Stomach (tissue), 4 donors: ENCODE data around the gene CMTM4.

ENCODE experiments used
- EP300 ChIP-seq: sonication (generic); formaldehyde crosslinking; IDR thresholded peaks from one replicate; pipeline ENCODE4 v1.6.1; 2017; ENCODE audit warnings: antibody characterized with exemption
- POLR2A ChIP-seq, 4 donors: fragments of 450-650 bp; IDR thresholded peaks; one replicate each; pipeline ENCODE4 v1.6.1; 2016; ENCODE audit warnings: antibody characterized with exemption in 4 of 4, control low read depth in 2 of 4, mild to moderate bottlenecking in 1 of 4, moderate library complexity in 1 of 4
- TF ChIP-seq, protein P1 (sequence below), 7 experiments: fragments of 450-650 bp in 4 of 7; fragments of 200-600 bp in 3 of 7; sonication (generic) in 3 of 7; IDR thresholded peaks; one replicate each; pipeline ENCODE4 v1.5.1; 2016 to 2019; ENCODE audit warnings: antibody characterized with exemption in 7 of 7, control low read depth in 2 of 7, mild to moderate bottlenecking in 1 of 7

DNA sequence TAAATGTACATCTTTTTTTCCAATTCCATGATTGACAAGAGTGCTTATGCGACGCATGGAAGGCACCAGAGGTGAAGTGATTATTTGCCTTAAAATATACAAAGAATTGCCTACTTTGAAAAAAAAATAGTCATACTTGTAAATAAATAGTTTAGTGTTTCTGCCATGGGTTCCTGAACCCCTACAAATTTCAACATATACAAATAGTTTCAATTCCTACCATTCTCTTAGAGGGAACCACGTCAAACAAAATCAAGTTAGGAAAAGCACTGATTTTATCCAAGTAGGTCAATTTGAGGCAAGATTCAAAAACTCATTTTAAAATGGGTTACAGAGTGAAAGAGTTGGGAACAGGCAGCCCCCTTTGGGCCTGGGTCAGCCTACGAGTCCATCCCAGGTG is 80.4 kb downstream of the CMTM4 start:
- TF ChIP-seq POLR2A (IDR thresholded peaks at IDR 0.05) (no peak), EP300 (no peak)
- TF ChIP-seq, protein P1, sequence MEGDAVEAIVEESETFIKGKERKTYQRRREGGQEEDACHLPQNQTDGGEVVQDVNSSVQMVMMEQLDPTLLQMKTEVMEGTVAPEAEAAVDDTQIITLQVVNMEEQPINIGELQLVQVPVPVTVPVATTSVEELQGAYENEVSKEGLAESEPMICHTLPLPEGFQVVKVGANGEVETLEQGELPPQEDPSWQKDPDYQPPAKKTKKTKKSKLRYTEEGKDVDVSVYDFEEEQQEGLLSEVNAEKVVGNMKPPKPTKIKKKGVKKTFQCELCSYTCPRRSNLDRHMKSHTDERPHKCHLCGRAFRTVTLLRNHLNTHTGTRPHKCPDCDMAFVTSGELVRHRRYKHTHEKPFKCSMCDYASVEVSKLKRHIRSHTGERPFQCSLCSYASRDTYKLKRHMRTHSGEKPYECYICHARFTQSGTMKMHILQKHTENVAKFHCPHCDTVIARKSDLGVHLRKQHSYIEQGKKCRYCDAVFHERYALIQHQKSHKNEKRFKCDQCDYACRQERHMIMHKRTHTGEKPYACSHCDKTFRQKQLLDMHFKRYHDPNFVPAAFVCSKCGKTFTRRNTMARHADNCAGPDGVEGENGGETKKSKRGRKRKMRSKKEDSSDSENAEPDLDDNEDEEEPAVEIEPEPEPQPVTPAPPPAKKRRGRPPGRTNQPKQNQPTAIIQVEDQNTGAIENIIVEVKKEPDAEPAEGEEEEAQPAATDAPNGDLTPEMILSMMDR (IDR thresholded peaks at IDR 0.05): no peak
